ENCODE measurements around the gene RANBP17.

- TF ChIP-seq RAD21 (conservative IDR thresholded peaks at IDR 0.05) = no peak
- no peak for TF ChIP-seq CTCF (IDR thresholded peaks at IDR 0.05; ENCODE audit: poor library complexity, severe bottlenecking)
- no peak for TF ChIP-seq POLR2AphosphoS5 (IDR thresholded peaks at IDR 0.05)
- no peak for TF ChIP-seq EZH2 (IDR thresholded peaks at IDR 0.05; ENCODE audit: borderline replicate concordance, insufficient read depth, low read length, poor library complexity, severe bottlenecking)
- TF ChIP-seq TAF1 (IDR thresholded peaks at IDR 0.05; ENCODE audit: low read depth) = no peak
- no peak for TF ChIP-seq REST (IDR thresholded peaks at IDR 0.05; ENCODE audit: borderline replicate concordance)
- TF ChIP-seq EP300 (conservative IDR thresholded peaks at IDR 0.05; ENCODE audit: poor library complexity, severe bottlenecking) = no peak
- TF ChIP-seq SMC3 (conservative IDR thresholded peaks at IDR 0.05; ENCODE audit: poor library complexity) = no peak
Measured at GRCh38 chr5:171116719-171117118, 254.9 kb downstream of the RANBP17 start.
